H9 (cell line): ENCODE results near the gene DMRT1. TPM values are rescaled to one million over a fixed set of nuclear protein-coding genes. Genes with fewer than 3 reads are reported as not detected.
A peak's percentile ranks its signal among the peaks of the same experiment; 100 is the strongest.

Experiments used
- DNase-seq: peaks from one replicate; pipeline ENCODE4 v3.0.0-alpha.2; 2017
- H2AFZ ChIP-seq: one replicate; pipeline ENCODE4 v1.6.1; 2013; ENCODE audit warnings: mild to moderate bottlenecking, low read length, control low read depth, moderate library complexity
- H2AK5ac ChIP-seq: 2 replicates; pipeline ENCODE4 v1.6.1; 2013; ENCODE audit warnings: low read length, control low read depth, mixed read lengths; ENCODE audit not compliant: insufficient read length
- H2BK120ac ChIP-seq: one replicate; pipeline ENCODE4 v1.6.1; 2013; ENCODE audit warnings: low read depth, mild to moderate bottlenecking, low read length, control low read depth, inconsistent platforms; ENCODE audit not compliant: poor library complexity, severe bottlenecking
- H2BK12ac ChIP-seq: 2 replicates; pipeline ENCODE4 v1.6.1; 2013; ENCODE audit warnings: low read length, control low read depth, mixed read lengths, low read depth; ENCODE audit not compliant: insufficient read length
- H2BK15ac ChIP-seq: 2 replicates; pipeline ENCODE4 v1.6.1; 2013; ENCODE audit warnings: low read depth, low read length, control low read depth
- H2BK20ac ChIP-seq: one replicate; pipeline ENCODE4 v1.6.1; 2013; ENCODE audit warnings: low read depth, mild to moderate bottlenecking, low read length, control low read depth, inconsistent platforms; ENCODE audit not compliant: poor library complexity, severe bottlenecking
- H2BK5ac ChIP-seq: 2 replicates; pipeline ENCODE4 v1.6.1; 2013; ENCODE audit warnings: low read length, control low read depth, mixed read lengths; ENCODE audit not compliant: insufficient read length
- H3K14ac ChIP-seq: 2 replicates; pipeline ENCODE4 v1.6.1; 2013; ENCODE audit warnings: low read length, control low read depth; ENCODE audit not compliant: insufficient read depth
- H3K18ac ChIP-seq: 2 replicates; pipeline ENCODE4 v1.6.1; 2013; ENCODE audit warnings: low read depth, mild to moderate bottlenecking, mixed read lengths, low read length, control low read depth; ENCODE audit not compliant: insufficient read length
- H3K23ac ChIP-seq: 2 replicates; pipeline ENCODE4 v1.6.1; 2013; ENCODE audit warnings: low read length, control low read depth, mixed read lengths, low read depth; ENCODE audit not compliant: insufficient read length
- H3K23me2 ChIP-seq: 2 replicates; pipeline ENCODE4 v1.6.1; 2013; ENCODE audit warnings: low read depth, mild to moderate bottlenecking, mixed read lengths, low read length, control low read depth; ENCODE audit not compliant: insufficient read length, poor library complexity, severe bottlenecking
- H3K27ac ChIP-seq: 2 replicates; pipeline ENCODE4 v1.5.1; 2013; ENCODE audit warnings: low read length, control low read depth, mixed read lengths, low read depth; ENCODE audit not compliant: insufficient read length
- H3K27me3 ChIP-seq: 2 replicates; pipeline ENCODE4 v1.6.1; 2013; ENCODE audit warnings: low read length, control low read depth, inconsistent platforms; ENCODE audit not compliant: insufficient read depth
- H3K4ac ChIP-seq: 2 replicates; pipeline ENCODE4 v1.6.1; 2013; ENCODE audit warnings: low read depth, mild to moderate bottlenecking, control low read depth, inconsistent platforms, low read length, moderate library complexity
- H3K4me1 ChIP-seq: 2 replicates; pipeline ENCODE4 v1.6.1; 2013; ENCODE audit warnings: low read length, control low read depth, inconsistent platforms; ENCODE audit not compliant: insufficient read depth
- H3K4me2 ChIP-seq: 2 replicates; pipeline ENCODE4 v1.6.1; 2013; ENCODE audit warnings: low read length, control low read depth, mixed read lengths; ENCODE audit not compliant: insufficient read length, insufficient read depth
- H3K56ac ChIP-seq: 2 replicates; pipeline ENCODE4 v1.6.1; 2013; ENCODE audit warnings: low read depth, mild to moderate bottlenecking, mixed read lengths, low read length, control low read depth; ENCODE audit not compliant: insufficient read length
- H3K79me1 ChIP-seq: 2 replicates; pipeline ENCODE4 v1.6.1; 2013; ENCODE audit warnings: low read depth, mild to moderate bottlenecking, moderate library complexity, low read length, control low read depth, inconsistent platforms; ENCODE audit not compliant: insufficient read depth, poor library complexity, severe bottlenecking
- H3K79me2 ChIP-seq: 2 replicates; pipeline ENCODE4 v1.6.1; 2013; ENCODE audit warnings: low read length, control low read depth, inconsistent platforms; ENCODE audit not compliant: insufficient read depth
- H3K9ac ChIP-seq: 2 replicates; pipeline ENCODE4 v1.6.1; 2013; ENCODE audit warnings: low read length, control low read depth, mixed read lengths; ENCODE audit not compliant: insufficient read length; ENCODE audit errors: extremely low read depth
- H3K9me3 ChIP-seq: one replicate; pipeline ENCODE4 v1.6.1; 2013; ENCODE audit warnings: low read depth, low read length, inconsistent platforms; ENCODE audit not compliant: control insufficient read depth
- H3T11ph ChIP-seq: one replicate; pipeline ENCODE4 v1.6.1; 2013; ENCODE audit warnings: mild to moderate bottlenecking, low read length, control low read depth, inconsistent platforms
- H4K20me1 ChIP-seq: one replicate; pipeline ENCODE4 v1.6.1; 2013; ENCODE audit not compliant: control insufficient read depth, insufficient read length, insufficient read depth
- H4K5ac ChIP-seq: 2 replicates; pipeline ENCODE4 v1.6.1; 2013; ENCODE audit warnings: low read depth, mild to moderate bottlenecking, mixed read lengths, low read length, control low read depth; ENCODE audit not compliant: insufficient read length
- H4K8ac ChIP-seq: replicated peaks from 2 replicates; pipeline ENCODE4 v1.6.1; 2013; ENCODE audit warnings: low read length, control low read depth, mixed read lengths, low read depth; ENCODE audit not compliant: insufficient read length
- H4K91ac ChIP-seq: 2 replicates; pipeline ENCODE4 v1.6.1; 2013; ENCODE audit warnings: low read depth, mild to moderate bottlenecking, moderate library complexity, mixed read lengths, low read length, control low read depth; ENCODE audit not compliant: insufficient read length
- H3K27ac Mint-ChIP-seq, 3 experiments: 2 replicates in 2 of 3; 3 replicates in 1 of 3; pipeline ENCODE4 v1.8.0; 2020 to 2021; ENCODE audit warnings: mixed read lengths in 3 of 3, mild to moderate bottlenecking in 1 of 3, moderate library complexity in 1 of 3
- H3K27me3 Mint-ChIP-seq: 2 replicates; pipeline ENCODE4 v1.8.0; 2021; ENCODE audit warnings: low read depth, mild to moderate bottlenecking, moderate library complexity, mixed read lengths
- H3K36me3 Mint-ChIP-seq, 3 experiments: 2 replicates in 2 of 3; 3 replicates in 1 of 3; pipeline ENCODE4 v1.8.0; 2020 to 2021; ENCODE audit warnings: low read depth in 3 of 3, mixed read lengths in 3 of 3; ENCODE audit not compliant: insufficient read depth in 1 of 3
- H3K4me1 Mint-ChIP-seq, 2 experiments: 2 replicates each; pipeline ENCODE4 v1.8.0; 2020; ENCODE audit warnings: mixed read lengths in 2 of 2
- H3K4me3 Mint-ChIP-seq, 2 experiments: 2 replicates in 1 of 2; 3 replicates in 1 of 2; pipeline ENCODE4 v1.8.0; 2020 to 2021; ENCODE audit warnings: mild to moderate bottlenecking in 2 of 2, mixed read lengths in 2 of 2, moderate library complexity in 1 of 2
- H3K9me3 Mint-ChIP-seq, 2 experiments: 2 replicates in 1 of 2; 3 replicates in 1 of 2; pipeline ENCODE4 v1.8.0; 2020; ENCODE audit warnings: mild to moderate bottlenecking in 2 of 2, mixed read lengths in 2 of 2, moderate library complexity in 1 of 2
- CTCF ChIP-seq: fragments of 200-600 bp; sonication (generic); conservative IDR thresholded peaks from 3 replicates; pipeline ENCODE4 v1.8.0; 2021; ENCODE audit warnings: antibody characterized with exemption, mild to moderate bottlenecking
- WGBS: extraction: QIAGEN DNeasy Blood & Tissue Kit; methylation state at CpG from one replicate; pipeline ENCODE4 v1.1.7; 2013; ENCODE audit warnings: missing lambda C conversion rate, low lambda C conversion rate, mixed read lengths; ENCODE audit not compliant: insufficient read length; ENCODE audit errors: extremely low coverage; 5-methylcytosine and 5-hydroxymethylcytosine counted together
- total RNA-seq: library from RNA; stranded (reverse); gene quantifications from 2 replicates; pipeline ENCODE4 v1.2.1, GENCODE V29; 2021

Gene DMRT1
- total RNA-seq, 1 experiment from 2014 or later: not detected

- no peaks in the 10 kb centered on the region for H3K4me1 ChIP-seq
- H3K27me3 Mint-ChIP-seq: peaks cover 24% of the 10 kb centered on the region
- no peak overlapping the region for H2AK5ac ChIP-seq
- H2AFZ ChIP-seq: no peak overlapping the region
- no peak overlapping the region for H4K8ac ChIP-seq
- WGBS: no CpG with 5 or more reads among the region's 1 CpG
- TF ChIP-seq CTCF: peak; percentile 38; the same call in 2 of the 3 replicates
- no peaks in the 10 kb centered on the region for H3K27me3 ChIP-seq
- H2BK12ac ChIP-seq: no peak overlapping the region
- no peaks in the 10 kb centered on the region for H3K79me2 ChIP-seq
- H3K18ac ChIP-seq: no peak overlapping the region
- no peak overlapping the region for H3K4ac ChIP-seq
- no peaks in the 10 kb centered on the region for H3K36me3 Mint-ChIP-seq
- peaks cover 0 to 11% of the 10 kb centered on the region in 2 experiments; a peak in 2 of 4 replicates for H3K4me1 Mint-ChIP-seq
- no peak overlapping the region for H4K5ac ChIP-seq
- no peaks in the 10 kb centered on the region for H3K79me1 ChIP-seq
- no peak overlapping the region for H2BK15ac ChIP-seq
- no peak overlapping the region for H3T11ph ChIP-seq
- H3K14ac ChIP-seq: no peak overlapping the region
- no peaks in the 10 kb centered on the region for H3K9me3 Mint-ChIP-seq
- no peak for DNase-seq
- H3K4me3 Mint-ChIP-seq: no peak overlapping the region
- no peak overlapping the region for H3K27ac Mint-ChIP-seq
- H2BK120ac ChIP-seq: no peak overlapping the region
- no peak overlapping the region for H3K27ac ChIP-seq
- H3K23me2 ChIP-seq: no peaks in the 10 kb centered on the region
- H3K9ac ChIP-seq: no peak overlapping the region
- H3K9me3 ChIP-seq: no peaks in the 10 kb centered on the region
- no peak overlapping the region for H3K23ac ChIP-seq
- H2BK20ac ChIP-seq: no peak overlapping the region
- H4K91ac ChIP-seq: no peak overlapping the region
- H2BK5ac ChIP-seq: no peak overlapping the region
- H3K4me2 ChIP-seq: no peak overlapping the region
- H3K56ac ChIP-seq: no peak overlapping the region
- H4K20me1 ChIP-seq: no peaks in the 10 kb centered on the region
Measured at GRCh38 chr9:950139-950538, 108.6 kb downstream of the DMRT1 start.
